GM21528 (cell line): ENCODE measurements around the gene GLIS1.

Experiments
- ATAC-seq: cut with Tn5 transposase; IDR thresholded peaks from one replicate; pipeline ENCODE4 v1.9.1; 2021; ENCODE audit warnings: mild to moderate bottlenecking, moderate library complexity; ENCODE audit not compliant: unreplicated experiment, low FRiP score

GLIS1 gene

GRCh38 chr1:53541263-53541625 is 197.7 kb downstream of the GLIS1 start:
- ATAC-seq, result no peak

- ATAC-seq, result no peak
Measured at GRCh38 chr1:53540604-53541262, 198.2 kb downstream of the GLIS1 start.

DNA sequence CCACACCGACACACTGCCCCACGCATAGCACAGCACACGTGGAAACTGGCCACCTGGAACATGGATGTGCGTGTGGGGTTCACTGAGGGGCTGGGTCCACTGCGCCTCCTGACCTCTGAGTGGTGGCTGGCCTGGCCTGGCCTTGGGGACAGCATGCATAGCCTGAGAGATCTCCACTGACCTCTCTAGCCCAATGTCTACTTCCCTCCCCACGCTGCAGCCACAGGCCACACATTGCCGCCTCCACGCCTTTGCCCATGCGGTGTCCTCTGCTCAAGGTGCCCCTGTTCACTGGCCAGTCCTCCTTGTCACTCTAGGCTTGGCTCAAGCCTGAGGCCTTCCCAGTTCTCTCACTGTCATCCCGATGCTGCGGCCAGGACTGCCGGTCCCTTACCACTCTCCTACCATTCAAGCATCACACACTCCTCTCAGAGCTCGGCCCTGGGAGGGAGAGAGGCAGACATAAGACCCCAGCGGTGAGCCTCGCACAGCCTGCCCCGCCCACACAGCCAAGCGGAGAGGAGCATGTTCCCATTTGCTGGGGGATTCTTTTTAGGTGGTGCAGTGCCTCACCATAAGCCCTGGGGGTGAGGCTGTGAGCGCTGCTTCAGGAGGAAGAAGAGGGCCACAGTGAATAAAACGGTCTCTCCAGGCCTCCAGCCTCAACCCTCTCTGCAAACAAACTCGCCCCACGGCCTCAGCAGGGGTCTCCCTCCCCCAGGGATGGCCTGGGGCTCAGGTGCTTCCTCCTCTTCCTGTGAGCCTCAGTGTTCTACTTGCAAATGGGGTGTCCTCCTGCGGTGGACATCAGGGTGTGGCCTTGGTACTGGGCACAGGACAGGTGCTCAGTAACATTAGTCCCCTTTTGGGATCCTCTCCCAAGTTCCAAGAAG is 199.0 kb downstream of the GLIS1 start:
- ATAC-seq, result no peak

DNA sequence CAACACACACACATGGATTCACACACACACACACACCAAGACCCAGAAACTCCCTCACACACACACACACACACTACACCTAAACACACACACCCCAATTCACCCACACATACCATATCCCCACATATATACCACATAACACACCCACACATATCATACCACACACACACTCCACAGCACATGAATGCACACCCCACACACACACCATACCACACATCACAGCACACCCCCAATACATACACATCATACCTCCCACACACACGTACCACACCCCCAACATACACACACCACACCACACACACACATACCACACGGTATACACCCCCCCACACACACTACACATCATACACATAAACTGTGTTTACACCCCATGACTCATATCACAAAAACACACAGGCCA is 199.7 kb downstream of the GLIS1 start:
- no peak for ATAC-seq

DNA sequence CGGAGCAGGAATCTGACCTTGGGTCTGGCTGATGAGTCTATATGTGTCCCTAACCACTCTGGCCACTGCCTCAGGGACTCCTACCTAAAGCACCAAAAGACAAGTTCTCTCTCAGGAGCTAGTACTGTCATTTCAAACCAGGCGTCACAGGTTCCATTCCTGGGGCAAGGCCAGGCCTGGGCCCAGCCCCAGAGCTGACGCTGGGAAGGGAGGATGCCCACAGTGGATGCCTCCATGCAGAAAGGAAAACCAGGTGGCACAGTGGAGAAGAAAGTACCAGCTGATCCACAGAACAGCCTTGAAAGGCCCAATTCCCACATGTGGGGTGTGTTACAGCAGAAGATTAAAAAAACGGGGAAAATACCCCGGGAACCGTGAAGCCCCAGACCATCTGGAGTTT is 202.4 kb downstream of the GLIS1 start:
- no peak for ATAC-seq

DNA sequence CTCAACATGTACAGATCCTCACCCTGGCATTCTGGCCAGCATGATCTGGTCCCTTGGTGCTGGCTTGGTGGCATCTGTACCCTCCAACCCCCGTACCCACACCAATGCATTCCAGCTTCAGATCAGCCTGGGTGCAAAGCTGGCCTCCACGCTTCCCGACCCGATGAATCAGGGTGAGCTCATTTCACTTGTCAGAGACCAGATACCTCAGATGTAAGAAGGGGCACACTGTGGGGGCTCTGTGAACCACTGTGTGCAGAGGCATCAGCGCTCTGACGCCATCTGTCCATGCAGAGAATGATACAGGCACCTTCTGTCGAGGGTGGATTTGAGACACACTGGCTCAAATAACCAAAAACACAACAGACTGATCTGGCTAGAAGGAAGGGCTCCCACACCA is 203.1 kb downstream of the GLIS1 start:
- ATAC-seq, result no peak

DNA sequence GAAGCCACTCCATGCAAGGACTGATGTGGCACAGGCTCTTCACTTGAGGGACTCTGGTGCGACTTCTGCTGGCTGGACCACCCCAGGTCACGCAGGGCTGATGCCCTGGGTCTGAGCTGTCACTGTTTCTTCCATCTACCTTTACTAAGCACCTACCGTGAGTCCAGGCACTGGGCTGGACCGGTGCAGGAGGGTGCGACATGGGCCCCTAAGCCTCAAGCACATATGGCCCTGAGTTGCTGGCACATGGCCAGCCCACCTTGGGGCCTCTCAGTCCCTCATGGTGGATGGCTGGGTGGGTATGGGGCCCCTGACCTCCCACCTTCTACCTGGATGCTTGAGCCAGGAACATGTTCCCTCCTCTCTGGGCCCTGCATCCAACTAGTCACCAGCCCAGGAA is 203.7 kb downstream of the GLIS1 start:
- ATAC-seq, result no peak

GRCh38 chr1:53532912-53533311 is 206.1 kb downstream of the GLIS1 start:
- ATAC-seq, result no peak

DNA sequence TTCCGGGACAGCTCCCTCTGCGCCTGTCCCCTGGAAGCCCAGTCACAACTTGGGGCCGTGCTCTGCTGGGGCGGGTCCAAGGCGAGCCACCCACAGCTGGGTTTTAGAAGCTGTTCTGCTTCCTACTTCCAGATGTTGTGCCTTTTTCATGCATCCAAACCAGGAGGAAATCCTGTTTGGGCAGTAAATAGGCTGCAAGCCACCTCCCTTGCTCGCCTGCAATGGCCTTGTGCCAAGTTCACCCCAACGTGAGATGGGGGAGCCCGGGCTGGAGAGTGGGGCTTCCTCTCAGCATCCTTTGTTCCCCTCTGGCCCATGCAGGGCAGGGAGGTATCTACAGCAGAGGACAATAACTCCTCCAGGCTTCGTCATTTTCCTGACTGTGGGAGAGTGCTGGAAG is 206.6 kb downstream of the GLIS1 start:
- no peak for ATAC-seq

- no peak for ATAC-seq
Measured at GRCh38 chr1:53530550-53530949, 208.4 kb downstream of the GLIS1 start.

GRCh38 chr1:53529555-53529954 is 209.4 kb downstream of the GLIS1 start:
- ATAC-seq, result no peak

DNA sequence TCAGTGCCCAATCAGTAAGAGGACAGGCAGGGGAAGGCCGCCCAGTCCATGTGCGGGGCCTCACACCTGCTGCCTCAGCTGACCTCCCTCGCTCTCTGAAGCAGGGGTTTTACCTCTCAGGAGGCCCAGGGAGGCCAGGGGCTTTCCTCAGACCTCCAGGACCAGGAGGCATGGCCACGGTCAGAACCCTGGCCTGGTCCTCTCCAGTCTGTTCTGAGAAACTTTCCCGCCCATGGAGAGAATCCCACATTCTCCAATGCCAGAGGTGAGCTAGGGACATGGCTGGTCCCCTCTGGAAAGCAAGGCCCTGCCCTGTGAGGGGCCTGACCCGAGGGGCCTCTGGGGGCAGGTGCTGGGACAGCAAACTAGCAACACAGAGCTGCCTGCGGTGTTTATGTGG is 211.6 kb downstream of the GLIS1 start:
- ATAC-seq, result no peak

DNA sequence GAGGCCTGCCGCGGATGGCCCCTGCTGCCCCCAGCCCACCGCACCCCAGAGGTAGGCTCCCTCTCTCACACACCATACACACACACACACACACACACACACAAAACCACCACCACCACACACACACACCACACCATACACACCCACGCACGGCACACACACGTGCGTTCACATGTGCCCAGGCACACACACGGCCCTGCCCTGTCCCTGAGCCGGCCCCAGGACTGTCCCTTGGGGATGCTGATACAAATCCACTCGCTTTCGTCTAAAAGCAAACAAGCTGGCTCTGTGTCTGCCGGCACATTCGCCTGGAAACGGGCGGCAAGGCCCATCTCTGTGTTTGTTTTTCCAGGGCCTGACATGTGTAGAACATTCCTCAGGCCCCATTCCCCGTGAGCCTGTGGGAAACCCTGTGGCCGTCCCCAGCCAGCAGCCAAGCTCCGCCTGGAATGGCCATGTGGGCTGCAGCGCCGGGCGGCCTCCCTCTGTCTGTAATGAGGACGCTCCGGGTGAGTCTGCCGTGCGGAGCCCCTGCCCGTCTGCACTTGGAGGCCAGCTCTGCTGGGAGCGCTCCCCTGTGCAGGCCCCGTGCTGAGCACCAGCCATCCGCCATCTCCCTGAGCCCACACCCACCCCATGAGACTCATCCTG is 212.4 kb downstream of the GLIS1 start:
- no peak for ATAC-seq

DNA sequence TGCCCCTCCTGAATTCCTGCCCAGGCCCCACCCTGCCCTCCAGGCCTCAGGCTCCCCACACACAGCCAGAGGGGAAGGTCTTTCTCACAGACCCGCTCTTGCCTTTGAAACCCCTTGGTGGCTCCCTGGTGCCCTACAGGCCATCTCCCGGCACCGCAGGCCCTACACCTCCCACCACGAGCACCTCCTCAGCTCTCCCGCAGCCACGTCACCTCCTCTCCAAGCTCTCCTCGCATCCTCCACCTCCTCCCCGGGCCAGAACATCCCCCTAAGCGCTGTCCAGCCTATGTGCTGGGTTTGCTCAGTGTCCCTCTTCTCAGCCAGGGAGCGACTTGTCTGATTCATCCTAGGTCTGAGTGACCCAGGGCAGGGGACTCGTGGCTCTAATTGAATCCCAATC is 213.4 kb downstream of the GLIS1 start:
- no peak for ATAC-seq

DNA sequence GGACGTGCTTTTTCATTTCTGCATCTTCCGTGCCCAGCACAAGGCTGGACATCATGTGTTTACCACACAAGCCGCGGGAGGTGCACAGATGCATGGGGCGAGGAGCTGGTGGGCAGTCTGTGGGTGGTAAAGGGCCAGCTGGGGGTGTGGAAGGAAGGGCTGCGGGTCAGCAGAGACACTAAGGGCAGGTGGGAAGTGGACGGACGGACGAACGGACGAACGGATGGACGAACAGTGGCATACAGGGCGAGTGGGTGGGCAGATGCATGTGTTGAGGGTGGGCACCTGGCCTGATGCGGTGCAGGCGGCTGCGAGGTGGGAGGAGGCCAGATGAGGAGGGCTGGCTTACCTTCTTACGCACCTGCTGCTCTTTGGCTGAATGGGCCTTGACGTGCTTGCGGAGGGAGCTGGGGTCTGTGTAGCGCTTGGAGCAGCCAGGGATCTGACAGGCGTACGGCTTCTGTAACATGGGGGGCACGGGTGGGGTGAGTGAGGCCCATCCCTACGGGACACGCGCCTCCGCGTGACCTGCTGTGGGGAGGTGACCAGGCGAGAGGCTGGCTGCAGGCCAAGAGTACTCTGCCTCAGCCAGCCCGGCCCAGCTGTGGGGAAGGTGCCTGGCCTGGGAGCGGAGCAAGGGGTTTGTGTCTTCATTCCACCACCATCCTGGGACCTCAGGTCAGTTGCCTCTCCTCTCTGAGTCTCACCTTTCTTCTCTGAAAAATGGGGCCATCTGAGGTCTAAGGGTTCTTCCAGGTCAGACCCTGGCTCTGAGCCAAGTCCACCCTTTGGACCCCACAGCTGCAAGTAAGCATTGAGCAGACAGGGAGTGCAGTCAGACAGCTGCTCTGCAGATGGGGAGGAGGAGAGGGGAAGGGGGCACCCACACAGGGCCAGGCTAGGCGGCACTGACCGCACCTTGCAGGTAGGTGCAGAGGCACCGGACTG is 214.3 kb downstream of the GLIS1 start:
- no peak for ATAC-seq

DNA sequence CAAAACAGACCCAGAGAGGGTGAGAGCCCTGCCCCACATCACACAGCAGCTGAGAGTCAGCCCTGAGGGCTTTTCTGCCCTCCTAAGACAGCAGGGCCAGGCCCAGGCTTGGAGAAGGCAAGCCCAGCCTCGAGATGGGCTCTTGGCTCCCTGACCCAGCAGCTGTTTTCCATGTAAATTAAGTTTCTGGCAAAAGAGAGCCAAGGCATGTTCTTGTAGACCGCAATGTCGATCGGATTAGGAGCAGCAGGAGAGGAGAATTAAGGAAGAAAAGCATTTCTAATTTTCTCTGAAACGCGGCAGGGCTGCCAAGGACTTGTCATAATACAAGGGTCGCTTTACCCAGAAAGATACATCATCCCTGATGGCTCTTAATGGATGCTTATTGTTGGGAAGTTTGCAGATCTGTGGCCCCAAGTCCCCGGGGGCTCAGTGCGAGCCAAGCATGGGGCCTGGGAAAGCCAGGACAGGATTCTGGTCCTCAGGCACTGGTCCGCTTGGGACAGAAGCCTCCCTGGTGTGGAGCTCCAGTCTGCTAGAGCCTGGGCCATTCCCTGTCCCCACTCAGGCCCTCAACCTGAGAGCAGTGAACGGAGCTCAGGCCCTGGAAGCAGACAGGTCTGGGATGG is 216.9 kb downstream of the GLIS1 start:
- no peak for ATAC-seq

DNA sequence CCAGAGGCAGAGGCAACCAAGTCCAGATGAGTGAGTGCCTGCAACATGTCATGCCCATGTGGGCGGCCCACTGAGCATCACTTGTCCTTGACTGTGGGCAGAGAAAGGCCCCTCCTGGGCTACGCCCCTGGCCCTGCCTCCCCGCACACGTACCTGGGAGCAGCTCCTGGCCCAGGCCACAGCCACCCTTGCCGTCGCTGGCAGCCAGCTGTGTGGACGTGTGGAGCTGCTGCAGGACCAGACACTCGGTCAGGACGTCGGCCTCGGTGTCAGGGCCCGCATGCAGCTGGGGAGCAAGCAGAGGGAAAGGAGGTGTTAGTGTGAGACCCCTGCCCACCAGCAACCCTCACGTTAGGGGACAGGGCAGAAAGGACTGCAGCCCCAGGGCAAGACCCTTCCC is 218.5 kb downstream of the GLIS1 start:
- no peak for ATAC-seq

- no peak for ATAC-seq
Measured at GRCh38 chr1:53519421-53519820, 219.5 kb downstream of the GLIS1 start.

GRCh38 chr1:53518775-53519174 is 220.2 kb downstream of the GLIS1 start:
- ATAC-seq, result no peak

DNA sequence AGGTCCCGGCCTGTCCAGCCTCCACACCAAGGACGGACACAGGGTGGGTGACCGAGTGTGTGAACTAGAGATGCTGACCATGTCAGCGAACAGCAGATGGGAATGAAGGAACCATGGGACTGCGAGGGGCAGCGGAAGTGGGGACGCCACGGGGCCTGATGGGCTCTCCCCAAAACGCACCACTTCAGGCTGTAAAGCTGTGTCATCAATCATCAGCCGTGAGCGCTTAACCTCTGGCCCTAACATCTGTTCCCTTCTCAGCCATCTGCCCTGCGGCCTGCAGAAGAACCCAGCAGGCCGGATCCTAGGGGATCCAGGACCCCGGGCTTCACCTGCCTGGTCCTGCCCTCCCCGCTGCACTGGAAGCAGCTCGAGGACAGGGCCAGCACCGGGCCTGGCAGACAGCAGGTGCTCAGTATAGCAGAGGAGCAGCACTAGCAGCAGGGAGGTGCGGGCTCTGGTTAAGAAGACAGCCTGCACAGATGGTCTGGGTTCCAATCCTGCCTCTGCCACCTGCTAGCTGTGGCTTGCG is 221.1 kb downstream of the GLIS1 start:
- no peak for ATAC-seq
